Small intestine (tissue), 7 donors: ENCODE results near the gene ZC3H11A. TPM values are rescaled to one million over a fixed set of nuclear protein-coding genes. Genes with fewer than 3 reads are reported as not detected.

Source experiments
- DNase-seq, 2 donors: peaks; one replicate each; pipeline versions ENCODE4 v3.0.0 to v3.0.0-alpha.2; 2013
- FAIRE-seq: peaks from 2 replicates; lab custom pipeline; 2012; peaks lifted over from hg19 to GRCh38; lab: Jason Lieb, UNC
- H3K27ac ChIP-seq, 3 donors: one replicate each; pipeline ENCODE4 v1.5.1; 2013; ENCODE audit warnings: low read length in 2 of 3, mild to moderate bottlenecking in 2 of 3, control low read depth in 1 of 3, inconsistent platforms in 1 of 3, low read depth in 1 of 3, moderate library complexity in 1 of 3
- H3K27me3 ChIP-seq, 3 donors: one replicate each; pipeline ENCODE4 v1.6.1; 2013; ENCODE audit warnings: low read length in 3 of 3, inconsistent platforms in 1 of 3; ENCODE audit not compliant: control insufficient read depth in 3 of 3, insufficient read depth in 3 of 3
- H3K36me3 ChIP-seq, 3 donors: one replicate each; pipeline ENCODE4 v1.6.1; 2013; ENCODE audit warnings: low read length in 3 of 3, inconsistent platforms in 1 of 3, low read depth in 1 of 3, mild to moderate bottlenecking in 1 of 3, moderate library complexity in 1 of 3; ENCODE audit not compliant: control insufficient read depth in 3 of 3, insufficient read depth in 2 of 3
- H3K4me1 ChIP-seq, 3 donors: one replicate each; pipeline ENCODE4 v1.6.1; 2013; ENCODE audit warnings: low read length in 2 of 3, inconsistent platforms in 1 of 3, low read depth in 1 of 3, mild to moderate bottlenecking in 1 of 3, moderate library complexity in 1 of 3; ENCODE audit not compliant: control insufficient read depth in 3 of 3, insufficient read depth in 2 of 3
- H3K4me3 ChIP-seq, 3 donors: one replicate each; pipeline ENCODE4 v1.5.1; 2013; ENCODE audit warnings: low read length in 3 of 3, control low read depth in 1 of 3, inconsistent platforms in 1 of 3, low read depth in 1 of 3, mild to moderate bottlenecking in 1 of 3, moderate library complexity in 1 of 3
- H3K9me3 ChIP-seq, 2 donors: one replicate each; pipeline ENCODE4 v1.6.1; 2013; ENCODE audit warnings: low read depth in 1 of 2, low read length in 1 of 2; ENCODE audit not compliant: control insufficient read depth in 2 of 2, insufficient read depth in 1 of 2
- WGBS, 3 donors: extraction: QIAGEN DNeasy Blood & Tissue Kit; methylation state at CpG; one replicate each; pipeline ENCODE4 v1.1.7; 2013; 5-methylcytosine and 5-hydroxymethylcytosine counted together
- polyA plus RNA-seq, 4 donors: library from polyadenylated mRNA; stranded (reverse) in 3 of 4; unstranded in 1 of 4; fragments of 200-250 nt in 3 of 4; fragments of 120-200 nt in 1 of 4; gene quantifications; one replicate each; pipeline versions ENCODE4 v1.2.1 to v1.2.3, GENCODE V29; 2013
- donor health status: healthy with polysubstance abuse.
- donor health status: control.
- donor health status: control.
- donor health status: Bipolar disorder and iron deficiency.
- donor health status: healthy.

The ZC3H11A gene
- polyA plus RNA-seq, 4 donors = 36.5 to 110 (median 42.3) TPM

GRCh38 chr1:203805689-203806088, 10.3 kb downstream of the ZC3H11A start:
- Histone ChIP-seq H3K4me1 (no peaks in the 10 kb centered on the region), H3K4me3 (no peak overlapping the region), H3K27me3 (no peaks in the 10 kb centered on the region), H3K27ac (no peak overlapping the region), H3K36me3 (peaks cover 7 to 43% (median 7%) of the 10 kb centered on the region in 3 donors), H3K9me3 (no peaks in the 10 kb centered on the region)
- FAIRE-seq (no peak), DNase-seq (no peak)
- WGBS, 3 donors = 96 to 99% (median 99%) methylated on average over 7 of the region's 7 CpGs

DNA sequence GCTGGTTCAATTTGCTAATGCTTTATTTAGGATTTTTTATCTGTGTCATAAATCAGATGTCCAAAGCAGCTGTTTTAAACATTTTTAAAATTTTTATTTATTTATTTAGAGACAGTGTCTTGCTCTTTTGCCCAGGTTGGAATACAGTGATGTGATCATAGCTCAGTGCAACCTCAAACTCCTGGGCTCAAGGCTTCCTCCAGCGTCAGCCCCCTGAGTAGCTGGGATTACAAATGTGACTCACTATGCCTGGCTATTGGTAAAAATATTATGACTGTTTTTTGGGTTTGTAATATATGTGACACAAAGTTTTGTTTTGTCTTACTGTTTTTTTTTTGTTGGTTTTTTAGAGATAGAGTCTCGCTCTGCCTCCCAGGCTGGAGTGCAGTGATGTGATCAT, 11.8 kb downstream of the ZC3H11A start:
- no peaks in the 10 kb centered on the region for H3K27me3 ChIP-seq
- DNase-seq (no peak), FAIRE-seq (no peak)
- peaks cover 7 to 47% (median 7%) of the 10 kb centered on the region in 3 donors for H3K36me3 ChIP-seq
- WGBS, 3 donors = 75 to 96% (median 90%) methylated on average over 2 of the region's 2 CpGs
- no peaks in the 10 kb centered on the region for H3K9me3 ChIP-seq
- H3K4me1 ChIP-seq = no peaks in the 10 kb centered on the region
- no peak overlapping the region for H3K27ac ChIP-seq
- no peak overlapping the region for H3K4me3 ChIP-seq

GRCh38 chr1:203813581-203814341, 18.3 kb downstream of the ZC3H11A start:
- 96 to 100% (median 99%) methylated on average over 2 of the region's 2 CpGs for WGBS, 3 donors
- H3K4me1 ChIP-seq = no peaks in the 10 kb centered on the region

DNA sequence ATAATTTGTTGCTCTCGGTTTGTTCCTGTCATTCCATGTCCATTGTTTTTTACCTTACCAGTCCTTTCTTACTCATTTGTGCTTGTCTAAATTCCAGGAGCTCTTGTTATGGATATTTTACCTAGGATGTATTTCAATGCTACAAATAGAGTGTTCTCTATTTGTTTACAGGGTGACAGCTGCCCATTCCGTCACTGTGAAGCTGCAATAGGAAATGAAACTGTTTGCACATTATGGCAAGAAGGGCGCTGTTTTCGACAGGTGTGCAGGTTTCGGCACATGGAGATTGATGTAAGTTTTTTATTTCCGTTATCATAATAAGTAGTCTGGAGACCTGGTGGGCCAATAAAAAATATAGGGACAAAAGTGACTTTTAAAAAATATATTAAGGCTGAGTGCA, 23.0 kb downstream of the ZC3H11A start:
- 85 to 96% (median 95%) methylated on average over 6 of the region's 6 CpGs for WGBS, 3 donors
- peaks cover 17 to 55% (median 31%) of the 10 kb centered on the region in 3 donors for H3K36me3 ChIP-seq
- no peaks in the 10 kb centered on the region for H3K27me3 ChIP-seq
- no peak for FAIRE-seq
- H3K27ac ChIP-seq = no peak overlapping the region
- no peak for DNase-seq
- no peak overlapping the region for H3K4me3 ChIP-seq
- no peaks in the 10 kb centered on the region for H3K9me3 ChIP-seq
- H3K4me1 ChIP-seq = no peaks in the 10 kb centered on the region

More at GRCh38 chr1:203813581-203814341, 18.3 kb downstream of the ZC3H11A start:
- H3K27ac ChIP-seq = no peak overlapping the region
- DNase-seq (no peak), FAIRE-seq (no peak)
- H3K9me3 ChIP-seq = no peaks in the 10 kb centered on the region
- H3K4me3 ChIP-seq = no peak overlapping the region
- H3K27me3 ChIP-seq = no peaks in the 10 kb centered on the region
- peaks cover 9 to 41% (median 10%) of the 10 kb centered on the region in 3 donors for H3K36me3 ChIP-seq

DNA sequence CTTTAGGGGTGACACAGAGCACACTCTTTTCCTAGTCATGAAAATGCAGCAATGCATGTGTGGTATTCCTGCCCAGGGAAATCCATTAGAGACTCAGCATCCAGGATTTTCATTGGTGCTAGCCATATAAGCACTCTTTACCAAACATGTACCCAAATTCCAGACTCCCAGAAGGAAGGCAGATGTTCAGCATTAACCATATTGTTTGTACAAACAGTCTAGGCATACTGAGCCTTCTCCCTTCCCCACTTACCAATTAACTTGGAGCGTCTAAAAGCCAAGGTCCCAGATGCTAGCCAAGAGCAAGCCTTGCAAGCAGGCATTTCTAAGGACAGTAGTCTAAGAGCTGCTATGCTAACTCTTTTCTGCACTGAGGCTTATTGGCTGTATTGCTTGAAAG, 27.9 kb downstream of the ZC3H11A start:
- FAIRE-seq (no peak), DNase-seq (no peak)
- Histone ChIP-seq H3K4me3 (no peak overlapping the region), H3K27ac (no peak overlapping the region), H3K4me1 (no peaks in the 10 kb centered on the region), H3K9me3 (no peaks in the 10 kb centered on the region), H3K27me3 (no peaks in the 10 kb centered on the region), H3K36me3 (peaks cover 15 to 51% (median 25%) of the 10 kb centered on the region in 3 donors)
- WGBS, 3 donors = 78 to 96% (median 96%) methylated on average over 1 of the region's 1 CpG

DNA sequence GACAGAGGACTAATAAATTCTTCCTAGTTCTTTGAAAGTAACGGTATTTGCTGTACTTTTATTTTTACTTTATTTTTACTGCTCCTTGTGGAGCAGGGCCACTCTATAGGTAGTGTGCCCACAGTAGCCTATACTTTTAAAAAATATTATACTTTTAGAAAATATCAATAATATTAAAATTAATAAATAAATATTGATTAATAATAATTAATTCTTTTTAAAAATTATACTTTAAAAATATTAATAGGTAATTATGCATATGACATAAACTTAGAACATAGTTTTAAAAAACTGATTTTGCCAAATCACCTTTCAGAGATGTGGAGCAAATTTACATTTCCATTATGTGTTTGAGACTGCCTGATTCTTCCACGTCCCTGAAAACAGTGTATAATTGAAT, 30.8 kb downstream of the ZC3H11A start:
- H3K27me3 ChIP-seq = no peaks in the 10 kb centered on the region
- H3K4me3 ChIP-seq = no peak overlapping the region
- H3K27ac ChIP-seq = no peak overlapping the region
- no peaks in the 10 kb centered on the region for H3K9me3 ChIP-seq
- 77 to 91% (median 85%) methylated on average over 2 of the region's 2 CpGs for WGBS, 3 donors
- H3K4me1 ChIP-seq = no peaks in the 10 kb centered on the region
- DNase-seq = no peak
- peaks cover 13 to 35% (median 27%) of the 10 kb centered on the region in 3 donors for H3K36me3 ChIP-seq
- FAIRE-seq = no peak

GRCh38 chr1:203828002-203828401, 32.6 kb downstream of the ZC3H11A start:
- no peaks in the 10 kb centered on the region for H3K9me3 ChIP-seq
- no peak overlapping the region for H3K4me3 ChIP-seq
- no peak overlapping the region for H3K27ac ChIP-seq
- peaks cover 9 to 36% (median 22%) of the 10 kb centered on the region in 3 donors for H3K36me3 ChIP-seq
- 88 to 92% (median 89%) methylated on average over 5 of the region's 5 CpGs for WGBS, 3 donors
- no peaks in the 10 kb centered on the region for H3K27me3 ChIP-seq
- FAIRE-seq (no peak), DNase-seq (no peak)
- H3K4me1 ChIP-seq = no peaks in the 10 kb centered on the region

DNA sequence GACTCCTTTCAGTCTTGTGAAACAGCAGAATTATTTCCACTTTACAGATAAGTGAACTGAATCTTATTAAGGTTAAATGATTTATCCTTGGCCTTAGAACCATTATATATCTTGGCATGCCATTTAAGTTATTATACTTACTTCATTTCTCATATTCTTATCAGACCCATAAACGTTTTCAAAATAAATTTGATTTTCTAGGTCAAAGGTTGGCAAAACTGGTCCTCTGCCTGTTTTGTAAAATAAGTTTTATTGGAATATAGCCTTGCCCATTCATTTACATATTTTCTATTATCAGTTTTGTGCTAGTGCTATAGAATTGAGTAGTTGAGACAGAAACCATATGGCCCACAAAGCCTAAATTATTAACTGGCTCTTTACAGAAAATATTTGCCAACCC, 33.1 kb downstream of the ZC3H11A start:
- DNase-seq (peak in 1 of 2 donors; percentile 30), FAIRE-seq (no peak)
- WGBS, 3 donors = 13 to 48% (median 29%) methylated on average over 1 of the region's 1 CpG
- no peaks in the 10 kb centered on the region for H3K9me3 ChIP-seq
- H3K36me3 ChIP-seq = peaks cover 9 to 37% (median 18%) of the 10 kb centered on the region in 3 donors
- H3K27ac ChIP-seq = no peak overlapping the region
- H3K4me3 ChIP-seq = no peak overlapping the region
- no peaks in the 10 kb centered on the region for H3K27me3 ChIP-seq
- H3K4me1 ChIP-seq = no peaks in the 10 kb centered on the region
